Calu3 (cell line): Measurements from ENCODE around the gene PAPPA. TPM values are rescaled to one million over a fixed set of nuclear protein-coding genes. Genes with fewer than 3 reads are reported as not detected.

ENCODE experiments used
- BruUV-seq: library from RNA; stranded (reverse); fragments of 400-500 nt; replicated peaks from 2 replicates; lab custom pipeline; 2021; lab: Mats Ljungman, UMichigan
- CTCF ChIA-PET: fragments of 300-600 bp; sonication (Branson Sonifier 250); formaldehyde crosslinking; loops from one replicate; lab custom pipeline; 2022; ENCODE audit warnings: antibody characterized with exemption; lab: Charles Lee
- DNase-seq: peaks from one replicate; pipeline ENCODE4 v3.0.0; 2022
- H3K27ac Mint-ChIP-seq: one replicate; pipeline ENCODE4 v1.8.0; 2022; ENCODE audit warnings: mixed read lengths; ENCODE audit not compliant: unreplicated experiment
- H3K27me3 Mint-ChIP-seq: one replicate; pipeline ENCODE4 v1.8.0; 2022; ENCODE audit warnings: mixed read lengths; ENCODE audit not compliant: unreplicated experiment
- H3K36me3 Mint-ChIP-seq: one replicate; pipeline ENCODE4 v1.8.0; 2022; ENCODE audit warnings: mild to moderate bottlenecking, moderate library complexity, mixed read lengths; ENCODE audit not compliant: insufficient read depth, unreplicated experiment
- H3K4me1 Mint-ChIP-seq: one replicate; pipeline ENCODE4 v1.8.0; 2022; ENCODE audit warnings: mild to moderate bottlenecking, low read depth, mixed read lengths; ENCODE audit not compliant: unreplicated experiment
- H3K4me3 Mint-ChIP-seq: one replicate; pipeline ENCODE4 v1.8.0; 2022; ENCODE audit warnings: mild to moderate bottlenecking, low read depth, moderate library complexity, mixed read lengths; ENCODE audit not compliant: unreplicated experiment
- H3K9me3 Mint-ChIP-seq: one replicate; pipeline ENCODE4 v1.8.0; 2022; ENCODE audit warnings: low read depth, mixed read lengths; ENCODE audit not compliant: unreplicated experiment
- intact Hi-C: fragments of 100-400 bp; cut with micrococcal nuclease; formaldehyde crosslinking; loops from one replicate; pipeline ENCODE4 v1.10.0; 2022; ENCODE audit not compliant: unreplicated experiment
- total RNA-seq: library from RNA; stranded (reverse); gene quantifications from 2 replicates; pipeline ENCODE4 v1.2.3, GENCODE V29; 2022
- TF ChIP-seq, protein P1 (sequence below): fragments of 200-600 bp; IDR thresholded peaks from one replicate; pipeline ENCODE4 v1.8.0; 2022; ENCODE audit warnings: antibody characterized with exemption; ENCODE audit not compliant: unreplicated experiment

The PAPPA gene
- total RNA-seq, 1 experiment from 2014 or later, result not detected

DNA sequence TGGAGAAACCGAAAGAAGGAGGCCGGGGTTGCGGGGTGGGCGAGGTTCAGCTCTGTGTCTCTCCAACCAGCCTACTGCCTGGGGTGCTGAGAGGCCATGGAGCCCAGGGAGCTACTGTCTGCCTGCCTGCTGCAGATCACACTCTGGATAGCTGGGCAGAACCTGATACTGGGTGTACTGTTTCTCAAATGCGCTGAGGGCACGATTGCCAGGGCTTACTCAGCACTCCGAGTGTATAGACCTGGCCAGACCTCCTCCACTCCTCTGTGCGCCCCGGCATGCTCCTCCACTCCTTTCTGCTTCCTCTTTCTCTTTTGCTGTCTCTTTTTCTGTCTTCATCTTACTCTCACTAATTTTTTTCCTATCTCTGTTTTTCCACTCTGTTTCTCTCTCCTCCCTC lies 215.1 kb downstream of the PAPPA start:
- H3K9me3 Mint-ChIP-seq, result peaks cover 3% of the 10 kb centered on the region
- CTCF ChIA-PET, result interaction anchor here (0.6 kb wide), 1 partner anchor 22 kb away, joined by 5 read pairs; no protein-coding TSS in a partner anchor
- BruUV-seq, result no TSS peak
- intact Hi-C loops, result no loop called here
- no peak overlapping the region for H3K4me3 Mint-ChIP-seq
- H3K36me3 Mint-ChIP-seq, result no peaks in the 10 kb centered on the region
- TF ChIP-seq, protein P1, sequence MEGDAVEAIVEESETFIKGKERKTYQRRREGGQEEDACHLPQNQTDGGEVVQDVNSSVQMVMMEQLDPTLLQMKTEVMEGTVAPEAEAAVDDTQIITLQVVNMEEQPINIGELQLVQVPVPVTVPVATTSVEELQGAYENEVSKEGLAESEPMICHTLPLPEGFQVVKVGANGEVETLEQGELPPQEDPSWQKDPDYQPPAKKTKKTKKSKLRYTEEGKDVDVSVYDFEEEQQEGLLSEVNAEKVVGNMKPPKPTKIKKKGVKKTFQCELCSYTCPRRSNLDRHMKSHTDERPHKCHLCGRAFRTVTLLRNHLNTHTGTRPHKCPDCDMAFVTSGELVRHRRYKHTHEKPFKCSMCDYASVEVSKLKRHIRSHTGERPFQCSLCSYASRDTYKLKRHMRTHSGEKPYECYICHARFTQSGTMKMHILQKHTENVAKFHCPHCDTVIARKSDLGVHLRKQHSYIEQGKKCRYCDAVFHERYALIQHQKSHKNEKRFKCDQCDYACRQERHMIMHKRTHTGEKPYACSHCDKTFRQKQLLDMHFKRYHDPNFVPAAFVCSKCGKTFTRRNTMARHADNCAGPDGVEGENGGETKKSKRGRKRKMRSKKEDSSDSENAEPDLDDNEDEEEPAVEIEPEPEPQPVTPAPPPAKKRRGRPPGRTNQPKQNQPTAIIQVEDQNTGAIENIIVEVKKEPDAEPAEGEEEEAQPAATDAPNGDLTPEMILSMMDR, result no peak
- H3K4me1 Mint-ChIP-seq, result no peaks in the 10 kb centered on the region
- DNase-seq, result no peak
- no peak overlapping the region for H3K27ac Mint-ChIP-seq
- no peaks in the 10 kb centered on the region for H3K27me3 Mint-ChIP-seq

DNA sequence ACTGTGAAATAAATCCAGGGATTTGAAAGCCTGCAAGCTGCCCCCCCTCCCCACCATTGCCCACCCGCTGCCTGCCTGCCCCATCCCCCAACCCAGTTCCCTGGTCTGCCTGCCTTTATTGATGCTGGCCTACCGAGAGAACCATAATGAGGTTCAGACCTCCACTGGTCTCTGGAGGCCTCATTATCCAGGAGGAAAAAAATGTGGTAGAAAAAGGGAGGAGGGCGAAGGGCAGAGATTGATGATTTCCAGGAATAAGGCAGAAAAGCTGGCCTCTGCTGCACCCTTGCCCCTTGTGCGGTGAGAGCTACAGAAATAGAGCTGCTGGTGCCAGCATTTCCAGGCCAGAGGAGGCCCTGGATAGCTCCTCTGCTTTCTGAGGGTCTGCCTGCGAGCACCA lies 216.1 kb downstream of the PAPPA start:
- TF ChIP-seq, protein P1, result no peak
- no peaks in the 10 kb centered on the region for H3K4me1 Mint-ChIP-seq
- H3K4me3 Mint-ChIP-seq, result no peak overlapping the region
- no peaks in the 10 kb centered on the region for H3K36me3 Mint-ChIP-seq
- intact Hi-C loops, result no loop called here
- H3K27ac Mint-ChIP-seq, result no peak overlapping the region
- CTCF ChIA-PET, result interaction anchor here (0.6 kb wide), 1 partner anchor 367 kb away, joined by 3 read pairs; no protein-coding TSS in a partner anchor
- BruUV-seq, result no TSS peak
- no peaks in the 10 kb centered on the region for H3K27me3 Mint-ChIP-seq
- DNase-seq, result no peak
- peaks cover 3% of the 10 kb centered on the region for H3K9me3 Mint-ChIP-seq

DNA sequence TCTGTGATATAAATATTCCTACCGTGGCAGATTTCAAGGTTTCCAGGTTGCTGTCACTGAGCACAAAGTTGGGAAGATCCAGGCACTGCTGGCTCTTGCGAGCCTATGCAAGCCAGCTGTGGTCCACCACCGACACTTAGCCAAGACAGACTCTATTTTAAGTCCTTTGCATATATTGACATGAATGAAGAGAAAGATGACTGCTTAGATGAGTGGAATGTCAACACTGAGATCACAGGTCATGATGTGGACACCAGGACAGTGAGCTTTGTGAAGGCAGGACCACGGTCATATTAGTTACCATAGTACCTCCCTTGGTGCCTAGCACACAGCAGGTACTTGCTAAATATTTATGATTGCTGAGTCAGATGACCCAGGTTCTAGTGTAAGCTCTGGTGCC lies 217.0 kb downstream of the PAPPA start:
- Mint-ChIP-seq H3K9me3 (peaks cover 3% of the 10 kb centered on the region), H3K4me1 (no peaks in the 10 kb centered on the region), H3K4me3 (no peak overlapping the region), H3K27me3 (no peaks in the 10 kb centered on the region), H3K36me3 (no peaks in the 10 kb centered on the region), H3K27ac (no peak overlapping the region)
- no TSS peak for BruUV-seq
- CTCF ChIA-PET, result interaction anchor here (0.6 kb wide), 1 partner anchor 366 kb away, joined by 3 read pairs; no protein-coding TSS in a partner anchor
- no peak for DNase-seq
- intact Hi-C loops, result no loop called here
- TF ChIP-seq, protein P1, result no peak

- TF ChIP-seq, protein P1, result no peak
- CTCF ChIA-PET, result no interaction called here
- no peaks in the 10 kb centered on the region for H3K36me3 Mint-ChIP-seq
- no peaks in the 10 kb centered on the region for H3K27me3 Mint-ChIP-seq
- H3K4me1 Mint-ChIP-seq, result no peaks in the 10 kb centered on the region
- peaks cover 3% of the 10 kb centered on the region for H3K9me3 Mint-ChIP-seq
- no TSS peak for BruUV-seq
- no peak overlapping the region for H3K27ac Mint-ChIP-seq
- intact Hi-C loops, result no loop called here
- H3K4me3 Mint-ChIP-seq, result no peak overlapping the region
- DNase-seq, result no peak
Measured at GRCh38 chr9:116372081-116372673, 218.6 kb downstream of the PAPPA start.
